ENCODE data around the gene MEGF6.

- TF ChIP-seq POLR2AphosphoS5 (IDR thresholded peaks at IDR 0.05; ENCODE audit: insufficient read depth, low read depth, low read length): no peak
- no peak for TF ChIP-seq MAX (IDR thresholded peaks at IDR 0.05; ENCODE audit: insufficient read depth, insufficient read length)
Observed at GRCh38 chr1:3548156-3548893, 63.0 kb downstream of the MEGF6 start.

Measured in endothelial cell of umbilical vein (primary cell).